HG03432 (cell line): ENCODE measurements around the gene AGBL3.

Source experiments
- ATAC-seq: cut with Tn5 transposase; IDR thresholded peaks from one replicate; pipeline ENCODE4 v1.9.1; 2021; ENCODE audit warnings: mild to moderate bottlenecking, moderate library complexity; ENCODE audit not compliant: unreplicated experiment

Gene AGBL3

DNA sequence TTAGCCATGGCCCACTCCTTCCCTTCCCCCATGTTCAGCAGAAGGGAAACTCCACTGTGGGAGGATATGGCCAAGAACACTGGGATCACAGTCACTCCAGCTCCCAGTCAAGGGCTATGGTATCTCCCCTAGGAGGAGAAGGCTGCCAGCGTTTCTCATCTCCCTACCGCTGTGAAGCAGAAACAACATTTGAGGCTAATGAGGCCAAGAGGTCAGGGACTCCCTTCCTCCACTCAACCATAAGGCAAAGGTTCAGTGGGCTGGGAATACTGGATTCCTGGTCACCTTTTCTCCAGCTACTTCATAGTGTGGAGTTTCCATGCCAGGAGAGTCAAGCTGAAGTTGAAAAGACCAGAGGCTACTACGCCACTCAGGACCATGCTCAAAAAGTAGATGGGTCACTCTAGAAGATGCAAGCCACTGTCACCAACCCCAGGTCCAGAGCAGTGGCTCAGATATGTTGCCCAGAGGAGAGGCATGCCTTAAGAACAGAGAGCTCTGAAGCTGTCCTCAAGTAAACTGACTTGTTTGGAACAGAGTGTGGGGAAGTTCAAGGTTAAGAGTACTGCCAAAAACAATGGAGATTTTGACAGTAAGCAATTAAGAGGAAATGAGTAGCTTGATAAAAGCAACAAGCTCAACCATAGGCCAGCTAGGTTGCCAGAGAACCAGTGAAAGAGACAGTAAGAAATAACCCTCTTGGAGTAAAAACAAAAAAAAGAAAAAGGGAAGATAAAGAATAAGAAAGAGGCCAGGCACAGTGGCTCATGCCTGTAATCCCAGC is 157.8 kb downstream of the AGBL3 start:
- ATAC-seq: no peak

DNA sequence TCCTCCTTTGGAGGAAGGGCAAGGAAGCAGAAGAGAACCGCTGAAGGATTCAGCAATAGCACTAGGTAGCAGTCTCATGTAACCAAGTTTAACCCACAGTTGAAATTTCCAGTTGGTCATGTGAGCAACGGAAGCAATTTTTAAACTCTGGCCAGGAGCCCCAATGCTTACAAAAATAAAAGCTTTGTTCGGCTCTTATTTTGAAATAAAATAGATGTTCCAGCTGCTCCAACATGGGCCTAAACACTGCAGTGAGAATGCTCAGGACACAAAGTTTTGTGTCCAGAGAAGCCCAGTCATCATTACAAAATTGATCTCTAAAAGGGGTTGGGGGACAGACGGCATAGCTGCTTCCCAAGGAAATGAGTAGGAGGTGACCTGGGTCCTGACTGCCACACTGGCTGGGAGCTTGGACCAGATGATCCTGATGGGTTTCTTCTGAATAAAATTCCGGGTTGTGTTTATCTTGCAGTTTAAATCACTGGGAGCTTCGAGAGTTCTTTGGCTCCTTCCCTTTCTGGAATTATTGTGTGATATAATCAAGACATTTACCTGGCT is 161.1 kb downstream of the AGBL3 start:
- no peak for ATAC-seq

GRCh38 chr7:135147899-135148721 is 161.8 kb downstream of the AGBL3 start, which contains the start of gene TMEM140:
TSS of gene TMEM140 (plus strand) at chr7:135148072. CDS start at chr7:135164442, 16,370 bp downstream.
- ATAC-seq: peak; percentile 78

- ATAC-seq: no peak
Measured at GRCh38 chr7:135150072-135150782, 163.9 kb downstream of the AGBL3 start.

DNA sequence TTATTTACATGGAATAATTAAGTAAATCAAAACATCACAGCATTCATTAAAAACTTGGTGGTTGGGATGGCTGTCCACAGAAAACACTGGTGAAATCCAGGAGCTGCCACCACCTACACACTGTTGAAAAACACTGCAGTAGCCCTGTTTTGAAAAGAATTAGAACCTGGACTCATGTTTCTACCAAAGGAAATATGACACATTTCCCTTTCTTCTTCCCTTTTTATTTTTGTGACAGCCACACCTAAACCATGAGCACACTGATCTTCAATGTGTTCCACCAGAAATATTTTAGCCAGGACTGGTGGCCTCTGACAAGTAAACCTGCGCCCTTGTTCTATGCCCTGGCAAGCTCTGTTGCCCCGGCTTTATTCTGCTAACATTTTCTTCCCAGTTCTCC is 164.8 kb downstream of the AGBL3 start:
- ATAC-seq: no peak

DNA sequence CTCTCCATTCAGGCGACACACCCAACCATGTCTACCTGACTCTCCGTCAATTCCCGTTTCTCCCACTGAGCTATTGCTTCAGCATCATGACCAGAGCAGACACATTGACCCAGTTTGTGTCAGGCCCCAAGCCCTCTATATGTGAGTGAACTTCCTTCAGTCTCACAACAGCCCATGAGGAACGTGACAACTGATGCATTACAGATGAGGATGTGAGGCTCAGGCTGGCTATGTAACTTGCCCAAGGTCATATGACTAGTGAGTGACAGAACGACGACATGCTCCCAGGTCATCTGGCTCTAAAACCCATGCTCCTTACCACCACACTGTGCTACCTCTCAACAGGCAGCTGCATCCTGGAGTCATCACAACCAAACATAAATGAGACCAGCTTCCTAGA is 165.2 kb downstream of the AGBL3 start:
- ATAC-seq: no peak

DNA sequence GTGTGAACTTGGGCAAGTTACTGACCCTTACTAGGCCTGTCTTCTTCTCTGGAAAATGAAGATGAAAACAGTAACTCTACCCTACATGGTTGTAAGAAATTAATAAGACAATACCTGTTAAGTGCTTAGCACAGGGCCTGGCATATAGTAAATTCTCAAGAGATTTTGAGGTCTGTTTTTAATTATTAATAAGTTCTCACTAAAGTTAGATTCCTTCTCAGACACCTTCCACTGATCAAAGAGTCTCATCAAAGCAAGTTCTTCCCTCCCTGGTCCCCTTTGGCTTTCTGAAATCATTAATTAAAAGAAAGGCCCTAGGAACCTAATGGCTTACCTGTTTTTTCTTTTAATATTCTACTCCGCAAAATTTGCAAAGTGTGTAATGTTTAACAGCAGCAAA is 166.1 kb downstream of the AGBL3 start:
- ATAC-seq: no peak

- no peak for ATAC-seq
Measured at GRCh38 chr7:135154734-135155133, 168.4 kb downstream of the AGBL3 start.

- ATAC-seq: no peak
Measured at GRCh38 chr7:135156290-135156689, 170.0 kb downstream of the AGBL3 start.

GRCh38 chr7:135158141-135158655 is 171.9 kb downstream of the AGBL3 start:
- no peak for ATAC-seq

GRCh38 chr7:135158874-135159273 is 172.6 kb downstream of the AGBL3 start:
- ATAC-seq: no peak

- ATAC-seq: no peak
Measured at GRCh38 chr7:135159359-135160085, 173.2 kb downstream of the AGBL3 start.

GRCh38 chr7:135160098-135160857 is 174.0 kb downstream of the AGBL3 start:
- peak; percentile 57 for ATAC-seq

- no peak for ATAC-seq
Measured at GRCh38 chr7:135160858-135161653, 174.7 kb downstream of the AGBL3 start.

DNA sequence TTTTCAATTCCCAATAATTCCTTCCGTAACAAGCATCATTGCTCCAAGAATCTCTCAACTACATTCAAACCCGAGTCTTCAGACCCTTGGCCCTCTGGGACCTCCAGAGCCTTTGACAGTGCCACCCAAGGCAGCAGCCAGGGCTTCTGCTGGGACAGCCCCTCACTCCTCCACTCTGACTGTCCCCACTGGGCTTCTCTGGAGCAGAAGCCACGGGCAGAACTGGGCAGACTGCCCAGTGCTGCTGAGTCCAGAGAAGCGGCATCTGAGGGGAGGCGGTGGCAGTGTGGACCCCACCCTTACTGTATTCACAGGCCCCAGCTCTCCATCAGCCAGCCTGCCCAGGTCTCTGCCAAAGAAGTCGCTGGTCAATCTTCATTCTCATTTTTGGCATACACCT is 175.4 kb downstream of the AGBL3 start:
- ATAC-seq: no peak

GRCh38 chr7:135162382-135163001 is 176.2 kb downstream of the AGBL3 start:
- ATAC-seq: no peak

GRCh38 chr7:135164357-135165061 is 178.2 kb downstream of the AGBL3 start:
- ATAC-seq: no peak

- ATAC-seq: no peak
Measured at GRCh38 chr7:135165862-135166261, 179.6 kb downstream of the AGBL3 start.
